Stimulated activated CD4-positive, alpha-beta T cell treated with anti-CD3 and anti-CD28 coated beads, Interleukin-4, amount 100 ng/mL, for 4 hours (primary cell): ENCODE results near the gene LRP1B.
"Not testable (repeated sequence)": the region's sequence is repeated elsewhere in the genome, so short reads cannot be mapped to it uniquely, and the experiment has no call there.

Experiments used
- DNase-seq, 2 experiments: peaks; one replicate each; pipeline ENCODE4 v3.0.0-alpha.2; 2020

Gene LRP1B

GRCh38 chr2:140567734-140568133 lies 1563.1 kb downstream of the LRP1B start:
- DNase-seq: no peak

GRCh38 chr2:140565756-140566155 lies 1565.1 kb downstream of the LRP1B start:
- no peak for DNase-seq

GRCh38 chr2:140555701-140556100 lies 1575.1 kb downstream of the LRP1B start:
- DNase-seq: no peak

- DNase-seq: no peak
Observed at GRCh38 chr2:140552634-140553033, 1578.2 kb downstream of the LRP1B start.

- no peak for DNase-seq
Observed at GRCh38 chr2:140551287-140551686, 1579.5 kb downstream of the LRP1B start.

- no peak for DNase-seq
Observed at GRCh38 chr2:140550821-140551220, 1580.0 kb downstream of the LRP1B start.

- DNase-seq: not testable (repeated sequence)
Observed at GRCh38 chr2:140544769-140545168, 1586.0 kb downstream of the LRP1B start.

- no peak for DNase-seq
Observed at GRCh38 chr2:140542627-140543026, 1588.2 kb downstream of the LRP1B start.

- DNase-seq: no peak
Observed at GRCh38 chr2:140539242-140539875, 1591.5 kb downstream of the LRP1B start.

- DNase-seq: no peak
Observed at GRCh38 chr2:140529706-140530105, 1601.1 kb downstream of the LRP1B start.

GRCh38 chr2:140528982-140529381 lies 1601.8 kb downstream of the LRP1B start:
- DNase-seq: no peak

GRCh38 chr2:140526575-140526974 lies 1604.2 kb downstream of the LRP1B start:
- DNase-seq: no peak

- DNase-seq: no peak
Observed at GRCh38 chr2:140512106-140512505, 1618.7 kb downstream of the LRP1B start.

GRCh38 chr2:140509765-140510164 lies 1621.1 kb downstream of the LRP1B start:
- no peak for DNase-seq

GRCh38 chr2:140508756-140509155 lies 1622.1 kb downstream of the LRP1B start:
- no peak for DNase-seq

- no peak for DNase-seq
Observed at GRCh38 chr2:140506606-140507005, 1624.2 kb downstream of the LRP1B start.

GRCh38 chr2:140504601-140505000 lies 1626.2 kb downstream of the LRP1B start:
- DNase-seq: no peak

GRCh38 chr2:140502951-140503630 lies 1627.7 kb downstream of the LRP1B start:
- DNase-seq: no peak

GRCh38 chr2:140498360-140498759 lies 1632.5 kb downstream of the LRP1B start:
- DNase-seq: no peak

GRCh38 chr2:140496714-140497113 lies 1634.1 kb downstream of the LRP1B start:
- DNase-seq: no peak

GRCh38 chr2:140491876-140492275 lies 1638.9 kb downstream of the LRP1B start:
- DNase-seq: no peak

GRCh38 chr2:140489193-140489592 lies 1641.6 kb downstream of the LRP1B start:
- DNase-seq: no peak

GRCh38 chr2:140481136-140481535 lies 1649.7 kb downstream of the LRP1B start:
- DNase-seq: no peak

GRCh38 chr2:140473851-140474250 lies 1657.0 kb downstream of the LRP1B start:
- no peak for DNase-seq

GRCh38 chr2:140472676-140473075 lies 1658.1 kb downstream of the LRP1B start:
- no peak for DNase-seq
